H9 (cell line): ENCODE results near the gene XCL2. TPM values are rescaled to one million over a fixed set of nuclear protein-coding genes. Genes with fewer than 3 reads are reported as not detected.

ENCODE experiments used
- DNase-seq: peaks from one replicate; pipeline ENCODE4 v3.0.0-alpha.2; 2017
- H2AFZ ChIP-seq: one replicate; pipeline ENCODE4 v1.6.1; 2013; ENCODE audit warnings: mild to moderate bottlenecking, low read length, control low read depth, moderate library complexity
- H2AK5ac ChIP-seq: 2 replicates; pipeline ENCODE4 v1.6.1; 2013; ENCODE audit warnings: low read length, control low read depth, mixed read lengths; ENCODE audit not compliant: insufficient read length
- H2BK120ac ChIP-seq: one replicate; pipeline ENCODE4 v1.6.1; 2013; ENCODE audit warnings: low read depth, mild to moderate bottlenecking, low read length, control low read depth, inconsistent platforms; ENCODE audit not compliant: poor library complexity, severe bottlenecking
- H2BK12ac ChIP-seq: 2 replicates; pipeline ENCODE4 v1.6.1; 2013; ENCODE audit warnings: low read length, control low read depth, mixed read lengths, low read depth; ENCODE audit not compliant: insufficient read length
- H2BK15ac ChIP-seq: 2 replicates; pipeline ENCODE4 v1.6.1; 2013; ENCODE audit warnings: low read depth, low read length, control low read depth
- H2BK20ac ChIP-seq: one replicate; pipeline ENCODE4 v1.6.1; 2013; ENCODE audit warnings: low read depth, mild to moderate bottlenecking, low read length, control low read depth, inconsistent platforms; ENCODE audit not compliant: poor library complexity, severe bottlenecking
- H2BK5ac ChIP-seq: 2 replicates; pipeline ENCODE4 v1.6.1; 2013; ENCODE audit warnings: low read length, control low read depth, mixed read lengths; ENCODE audit not compliant: insufficient read length
- H3K14ac ChIP-seq: 2 replicates; pipeline ENCODE4 v1.6.1; 2013; ENCODE audit warnings: low read length, control low read depth; ENCODE audit not compliant: insufficient read depth
- H3K18ac ChIP-seq: 2 replicates; pipeline ENCODE4 v1.6.1; 2013; ENCODE audit warnings: low read depth, mild to moderate bottlenecking, mixed read lengths, low read length, control low read depth; ENCODE audit not compliant: insufficient read length
- H3K23ac ChIP-seq: 2 replicates; pipeline ENCODE4 v1.6.1; 2013; ENCODE audit warnings: low read length, control low read depth, mixed read lengths, low read depth; ENCODE audit not compliant: insufficient read length
- H3K23me2 ChIP-seq: 2 replicates; pipeline ENCODE4 v1.6.1; 2013; ENCODE audit warnings: low read depth, mild to moderate bottlenecking, mixed read lengths, low read length, control low read depth; ENCODE audit not compliant: insufficient read length, poor library complexity, severe bottlenecking
- H3K27ac ChIP-seq: 2 replicates; pipeline ENCODE4 v1.5.1; 2013; ENCODE audit warnings: low read length, control low read depth, mixed read lengths, low read depth; ENCODE audit not compliant: insufficient read length
- H3K27me3 ChIP-seq: 2 replicates; pipeline ENCODE4 v1.6.1; 2013; ENCODE audit warnings: low read length, control low read depth, inconsistent platforms; ENCODE audit not compliant: insufficient read depth
- H3K4ac ChIP-seq: 2 replicates; pipeline ENCODE4 v1.6.1; 2013; ENCODE audit warnings: low read depth, mild to moderate bottlenecking, control low read depth, inconsistent platforms, low read length, moderate library complexity
- H3K4me1 ChIP-seq: 2 replicates; pipeline ENCODE4 v1.6.1; 2013; ENCODE audit warnings: low read length, control low read depth, inconsistent platforms; ENCODE audit not compliant: insufficient read depth
- H3K4me2 ChIP-seq: 2 replicates; pipeline ENCODE4 v1.6.1; 2013; ENCODE audit warnings: low read length, control low read depth, mixed read lengths; ENCODE audit not compliant: insufficient read length, insufficient read depth
- H3K56ac ChIP-seq: 2 replicates; pipeline ENCODE4 v1.6.1; 2013; ENCODE audit warnings: low read depth, mild to moderate bottlenecking, mixed read lengths, low read length, control low read depth; ENCODE audit not compliant: insufficient read length
- H3K79me1 ChIP-seq: 2 replicates; pipeline ENCODE4 v1.6.1; 2013; ENCODE audit warnings: low read depth, mild to moderate bottlenecking, moderate library complexity, low read length, control low read depth, inconsistent platforms; ENCODE audit not compliant: insufficient read depth, poor library complexity, severe bottlenecking
- H3K79me2 ChIP-seq: 2 replicates; pipeline ENCODE4 v1.6.1; 2013; ENCODE audit warnings: low read length, control low read depth, inconsistent platforms; ENCODE audit not compliant: insufficient read depth
- H3K9ac ChIP-seq: 2 replicates; pipeline ENCODE4 v1.6.1; 2013; ENCODE audit warnings: low read length, control low read depth, mixed read lengths; ENCODE audit not compliant: insufficient read length; ENCODE audit errors: extremely low read depth
- H3K9me3 ChIP-seq: one replicate; pipeline ENCODE4 v1.6.1; 2013; ENCODE audit warnings: low read depth, low read length, inconsistent platforms; ENCODE audit not compliant: control insufficient read depth
- H3T11ph ChIP-seq: one replicate; pipeline ENCODE4 v1.6.1; 2013; ENCODE audit warnings: mild to moderate bottlenecking, low read length, control low read depth, inconsistent platforms
- H4K20me1 ChIP-seq: one replicate; pipeline ENCODE4 v1.6.1; 2013; ENCODE audit not compliant: control insufficient read depth, insufficient read length, insufficient read depth
- H4K5ac ChIP-seq: 2 replicates; pipeline ENCODE4 v1.6.1; 2013; ENCODE audit warnings: low read depth, mild to moderate bottlenecking, mixed read lengths, low read length, control low read depth; ENCODE audit not compliant: insufficient read length
- H4K8ac ChIP-seq: replicated peaks from 2 replicates; pipeline ENCODE4 v1.6.1; 2013; ENCODE audit warnings: low read length, control low read depth, mixed read lengths, low read depth; ENCODE audit not compliant: insufficient read length
- H4K91ac ChIP-seq: 2 replicates; pipeline ENCODE4 v1.6.1; 2013; ENCODE audit warnings: low read depth, mild to moderate bottlenecking, moderate library complexity, mixed read lengths, low read length, control low read depth; ENCODE audit not compliant: insufficient read length
- H3K27ac Mint-ChIP-seq, 3 experiments: 2 replicates in 2 of 3; 3 replicates in 1 of 3; pipeline ENCODE4 v1.8.0; 2020 to 2021; ENCODE audit warnings: mixed read lengths in 3 of 3, mild to moderate bottlenecking in 1 of 3, moderate library complexity in 1 of 3
- H3K27me3 Mint-ChIP-seq: 2 replicates; pipeline ENCODE4 v1.8.0; 2021; ENCODE audit warnings: low read depth, mild to moderate bottlenecking, moderate library complexity, mixed read lengths
- H3K36me3 Mint-ChIP-seq, 3 experiments: 2 replicates in 2 of 3; 3 replicates in 1 of 3; pipeline ENCODE4 v1.8.0; 2020 to 2021; ENCODE audit warnings: low read depth in 3 of 3, mixed read lengths in 3 of 3; ENCODE audit not compliant: insufficient read depth in 1 of 3
- H3K4me1 Mint-ChIP-seq, 2 experiments: 2 replicates each; pipeline ENCODE4 v1.8.0; 2020; ENCODE audit warnings: mixed read lengths in 2 of 2
- H3K4me3 Mint-ChIP-seq, 2 experiments: 2 replicates in 1 of 2; 3 replicates in 1 of 2; pipeline ENCODE4 v1.8.0; 2020 to 2021; ENCODE audit warnings: mild to moderate bottlenecking in 2 of 2, mixed read lengths in 2 of 2, moderate library complexity in 1 of 2
- H3K9me3 Mint-ChIP-seq, 2 experiments: 2 replicates in 1 of 2; 3 replicates in 1 of 2; pipeline ENCODE4 v1.8.0; 2020; ENCODE audit warnings: mild to moderate bottlenecking in 2 of 2, mixed read lengths in 2 of 2, moderate library complexity in 1 of 2
- WGBS: extraction: QIAGEN DNeasy Blood & Tissue Kit; methylation state at CpG from one replicate; pipeline ENCODE4 v1.1.7; 2013; ENCODE audit warnings: missing lambda C conversion rate, low lambda C conversion rate, mixed read lengths; ENCODE audit not compliant: insufficient read length; ENCODE audit errors: extremely low coverage; 5-methylcytosine and 5-hydroxymethylcytosine counted together
- total RNA-seq: library from RNA; stranded (reverse); gene quantifications from 2 replicates; pipeline ENCODE4 v1.2.1, GENCODE V29; 2021
- TF ChIP-seq, protein P1 (sequence below): fragments of 200-600 bp; sonication (generic); conservative IDR thresholded peaks from 3 replicates; pipeline ENCODE4 v1.8.0; 2021; ENCODE audit warnings: antibody characterized with exemption, mild to moderate bottlenecking

XCL2 gene
- total RNA-seq, 1 experiment from 2014 or later, result not detected

DNA sequence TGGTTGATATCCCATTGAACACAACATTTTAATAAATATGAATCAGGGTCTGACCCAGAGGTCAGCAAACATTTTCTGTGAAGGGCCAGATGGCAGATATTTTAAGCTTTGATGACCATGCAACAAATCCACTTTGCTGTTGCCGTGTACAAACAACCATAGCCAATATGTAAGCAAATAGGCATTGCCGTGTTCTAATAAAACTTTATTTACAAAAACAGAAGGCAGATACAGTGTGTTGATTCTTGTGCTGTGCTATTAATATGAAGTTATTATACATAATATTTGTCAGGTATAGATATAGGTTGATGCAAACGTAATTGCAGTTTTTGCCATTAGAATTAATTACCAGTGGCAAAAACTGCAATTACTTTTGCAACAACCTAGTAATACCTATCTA lies 23.8 kb upstream of the XCL2 start:
- Histone ChIP-seq H4K5ac (no peak overlapping the region), H3K4me2 (no peak overlapping the region), H3K23ac (no peak overlapping the region), H3K79me2 (no peaks in the 10 kb centered on the region), H4K20me1 (no peaks in the 10 kb centered on the region), H3K27me3 (no peaks in the 10 kb centered on the region), H3K18ac (no peak overlapping the region), H2BK5ac (no peak overlapping the region), H2BK20ac (no peak overlapping the region), H3K56ac (no peak overlapping the region), H2BK120ac (no peak overlapping the region), H3K14ac (no peak overlapping the region), H3K4me1 (peaks cover 6% of the 10 kb centered on the region; the same call in 1 of the 2 replicates), H4K8ac (no peak overlapping the region), H3T11ph (no peak overlapping the region), H3K9me3 (no peaks in the 10 kb centered on the region), H3K79me1 (no peaks in the 10 kb centered on the region), H3K9ac (no peak overlapping the region), H2BK15ac (no peak overlapping the region), H2BK12ac (no peak overlapping the region), H3K23me2 (no peaks in the 10 kb centered on the region), H4K91ac (no peak overlapping the region), H2AK5ac (no peak overlapping the region), H3K27ac (no peak overlapping the region), H3K4ac (no peak overlapping the region), H2AFZ (no peak overlapping the region)
- DNase-seq, result no peak
- no peak overlapping the region for H3K4me3 Mint-ChIP-seq
- no CpG with 5 or more reads among the region's 3 CpGs for WGBS
- H3K36me3 Mint-ChIP-seq, result peaks cover 0 to 1% (median 0%) of the 10 kb centered on the region in 3 experiments; a peak in 1 of 7 replicates
- TF ChIP-seq, protein P1, sequence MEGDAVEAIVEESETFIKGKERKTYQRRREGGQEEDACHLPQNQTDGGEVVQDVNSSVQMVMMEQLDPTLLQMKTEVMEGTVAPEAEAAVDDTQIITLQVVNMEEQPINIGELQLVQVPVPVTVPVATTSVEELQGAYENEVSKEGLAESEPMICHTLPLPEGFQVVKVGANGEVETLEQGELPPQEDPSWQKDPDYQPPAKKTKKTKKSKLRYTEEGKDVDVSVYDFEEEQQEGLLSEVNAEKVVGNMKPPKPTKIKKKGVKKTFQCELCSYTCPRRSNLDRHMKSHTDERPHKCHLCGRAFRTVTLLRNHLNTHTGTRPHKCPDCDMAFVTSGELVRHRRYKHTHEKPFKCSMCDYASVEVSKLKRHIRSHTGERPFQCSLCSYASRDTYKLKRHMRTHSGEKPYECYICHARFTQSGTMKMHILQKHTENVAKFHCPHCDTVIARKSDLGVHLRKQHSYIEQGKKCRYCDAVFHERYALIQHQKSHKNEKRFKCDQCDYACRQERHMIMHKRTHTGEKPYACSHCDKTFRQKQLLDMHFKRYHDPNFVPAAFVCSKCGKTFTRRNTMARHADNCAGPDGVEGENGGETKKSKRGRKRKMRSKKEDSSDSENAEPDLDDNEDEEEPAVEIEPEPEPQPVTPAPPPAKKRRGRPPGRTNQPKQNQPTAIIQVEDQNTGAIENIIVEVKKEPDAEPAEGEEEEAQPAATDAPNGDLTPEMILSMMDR, result no peak
- no peaks in the 10 kb centered on the region for H3K27me3 Mint-ChIP-seq
- H3K27ac Mint-ChIP-seq, result no peak overlapping the region
- peaks cover 20 to 24% of the 10 kb centered on the region in 2 experiments for H3K4me1 Mint-ChIP-seq
- no peaks in the 10 kb centered on the region; a peak in 1 of 5 replicates for H3K9me3 Mint-ChIP-seq
